Ovary (tissue), 9 donors: ENCODE data around the gene ABTB2. TPM values are rescaled to one million over a fixed set of nuclear protein-coding genes. Genes with fewer than 3 reads are reported as not detected.

Experiments used
- DNase-seq, 5 donors: peaks; one replicate each; pipeline ENCODE4 v3.0.0-alpha.2; 2019 to 2020
- H3K27ac ChIP-seq, 2 donors: fragments of 200-600 bp; one replicate each; pipeline versions ENCODE4 v1.5.1 to v1.8.0; 2019 to 2022
- H3K27me3 ChIP-seq: fragments of 200-600 bp; one replicate; pipeline ENCODE4 v1.8.0; 2022
- H3K36me3 ChIP-seq: fragments of 200-600 bp; sonication (generic); one replicate; pipeline ENCODE4 v1.5.1; 2019
- H3K4me1 ChIP-seq: one replicate; pipeline ENCODE4 v1.8.1; 2013; ENCODE audit warnings: mild to moderate bottlenecking, moderate library complexity; ENCODE audit not compliant: insufficient read depth
- H3K4me3 ChIP-seq: fragments of 200-600 bp; sonication (generic); one replicate; pipeline ENCODE4 v1.5.1; 2017
- H3K9me3 ChIP-seq, 2 donors: fragments of 200-600 bp in 1 of 2; sonication (generic) in 1 of 2; one replicate each; pipeline versions ENCODE4 v1.5.1 to v1.8.1; 2013 to 2019; ENCODE audit warnings: mild to moderate bottlenecking in 1 of 2, moderate library complexity in 1 of 2
- CTCF ChIP-seq, 3 donors: fragments of 450-650 bp in 2 of 3; fragments of 200-600 bp in 1 of 3; IDR thresholded peaks; one replicate each; pipeline versions ENCODE4 v1.5.1 to v1.8.0; 2016 to 2022; ENCODE audit warnings: antibody characterized with exemption in 3 of 3, mild to moderate bottlenecking in 1 of 3
- EP300 ChIP-seq: sonication (generic); formaldehyde crosslinking; IDR thresholded peaks from one replicate; pipeline ENCODE4 v1.6.1; 2017; ENCODE audit warnings: antibody characterized with exemption
- POLR2A ChIP-seq: fragments of 450-650 bp; IDR thresholded peaks from one replicate; pipeline ENCODE4 v1.6.1; 2017; ENCODE audit warnings: antibody characterized with exemption, mild to moderate bottlenecking, moderate library complexity
- WGBS, 3 donors: extraction: QIAGEN DNeasy Blood & Tissue Kit in 1 of 3; methylation state at CpG; one replicate each; pipeline versions ENCODE4 v1.1.5 to v1.1.7; 2013 to 2017; 5-methylcytosine and 5-hydroxymethylcytosine counted together
- intact Hi-C, 4 donors: fragments of 100-400 bp; cut with DNase I; formaldehyde crosslinking; loops; one replicate each; pipeline versions ENCODE4 v1.11.0 to v1.15.1; 2022 to 2023
- polyA plus RNA-seq, 2 donors: library from polyadenylated mRNA; stranded (reverse); fragments of 200-250 nt in 1 of 2; fragments of 350-450 nt in 1 of 2; fragmentation: Illumina TruSeq in 1 of 2; extraction: RNeasy Lipid Tissue Mini Kit (QIAGEN cat#74804) in 1 of 2; gene quantifications; one replicate each; pipeline ENCODE4 v1.2.3, GENCODE V29; 2013 to 2014
- total RNA-seq, 7 donors: library from RNA; depleted of rRNA in 2 of 7; stranded (reverse); fragments of >200 nt in 2 of 7; fragmentation: NEBNext Ultra II Directional in 3 of 7; extraction: Animal tissue kit (Norgen Biotek cat#: 25700) in 3 of 7; gene quantifications; one replicate each; pipeline versions ENCODE4 v1.1.0 to v1.2.4, GENCODE V29; 2016 to 2023
- donor health status: DM: no; HTN: no; CAD: no; lungs with moderate emphysema.
- donor health status: DM: no; HTN: no; CAD: no.
- donor health status: Bipolar disorder and iron deficiency.
- donor health status: DM: yes; HTN: yes; CAD: no.
- donor health status: DM: no; HTN: no; CAD: no.
- donor health status: DM: yes; HTN: yes; CAD: no.

Gene ABTB2
- total and polyA plus RNA-seq, 9 donors, result 1.2 to 7.2 (median 2.6) TPM

DNA sequence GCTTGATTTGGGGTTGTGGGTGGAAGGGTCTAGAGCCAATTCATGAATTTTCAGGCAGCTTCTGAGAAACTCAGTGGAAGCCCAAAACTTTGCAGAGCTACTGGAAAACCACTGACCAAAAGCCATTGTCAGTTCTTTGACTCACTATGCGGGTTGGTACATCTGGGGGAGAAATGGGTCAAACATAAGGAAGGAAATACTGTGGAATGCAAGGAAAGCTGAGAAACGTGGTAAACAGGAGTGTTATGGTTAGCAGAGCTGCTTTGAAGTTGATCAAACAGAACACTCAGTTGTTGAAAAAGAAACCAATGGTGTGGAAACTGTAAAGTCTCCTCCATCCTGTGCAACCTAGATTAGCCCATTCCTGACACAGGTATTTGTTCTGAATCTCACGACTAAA, 6.3 kb upstream of the ABTB2 start:
- H3K9me3 ChIP-seq, result no peaks in the 10 kb centered on the region
- 42 to 60% (median 53%) methylated on average over 3 of the region's 3 CpGs for WGBS, 3 donors
- H3K27ac ChIP-seq, result no peak overlapping the region
- intact Hi-C loops, result loop anchor here (5.0 to 10.0 kb wide), 5 partner anchors 131 to 529 kb away; no protein-coding TSS in a partner anchor
- H3K36me3 ChIP-seq, result no peaks in the 10 kb centered on the region
- TF ChIP-seq CTCF (IDR thresholded peaks at IDR 0.05), result no peak
- no peak for TF ChIP-seq EP300
- TF ChIP-seq POLR2A, result no peak
- H3K27me3 ChIP-seq, result no peaks in the 10 kb centered on the region
- DNase-seq, result no peak
- H3K4me3 ChIP-seq, result no peak overlapping the region
- H3K4me1 ChIP-seq, result no peaks in the 10 kb centered on the region

GRCh38 chr11:34363363-34364084, 5.7 kb upstream of the ABTB2 start:
- TF ChIP-seq EP300 (no peak), POLR2A (no peak), CTCF (IDR thresholded peaks at IDR 0.05) (no peak)
- H3K4me3 ChIP-seq, result no peak overlapping the region
- WGBS, 3 donors, result 69 to 73% (median 72%) methylated on average over 8 of the region's 8 CpGs
- H3K27ac ChIP-seq, result no peak overlapping the region
- H3K9me3 ChIP-seq, result no peaks in the 10 kb centered on the region
- H3K27me3 ChIP-seq, result no peaks in the 10 kb centered on the region
- H3K4me1 ChIP-seq, result no peaks in the 10 kb centered on the region
- DNase-seq, result no peak
- intact Hi-C loops, result loop anchor here (5.0 to 10.0 kb wide), 5 partner anchors 131 to 529 kb away; no protein-coding TSS in a partner anchor
- no peaks in the 10 kb centered on the region for H3K36me3 ChIP-seq

DNA sequence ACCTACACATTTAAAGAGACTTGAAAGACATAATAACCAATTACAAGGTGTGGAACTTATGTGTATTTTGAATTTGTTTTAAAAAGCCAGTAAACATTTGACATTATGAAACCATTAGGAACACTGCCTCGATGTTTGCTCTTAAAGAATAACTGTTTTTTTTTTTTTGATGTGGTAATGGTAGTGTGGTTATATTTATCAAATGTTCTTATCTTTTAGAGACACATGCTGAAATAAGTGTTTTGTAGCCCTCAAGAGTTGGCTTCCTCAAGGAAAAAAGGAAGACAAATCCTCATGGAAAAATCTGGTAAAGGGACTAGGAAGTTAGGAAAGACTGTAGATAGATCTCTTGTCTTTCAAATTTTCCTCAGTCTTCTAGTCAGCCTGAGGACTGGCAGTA, 2.2 kb upstream of the ABTB2 start:
- Histone ChIP-seq H3K27ac (no peak overlapping the region), H3K27me3 (no peaks in the 10 kb centered on the region), H3K9me3 (no peaks in the 10 kb centered on the region), H3K4me1 (peaks cover 13% of the 10 kb centered on the region), H3K36me3 (no peaks in the 10 kb centered on the region), H3K4me3 (no peak overlapping the region)
- intact Hi-C loops, result loop anchor here (5.0 to 10.0 kb wide), 5 partner anchors 135 to 525 kb away; no protein-coding TSS in a partner anchor
- DNase-seq, result no peak
- no peak for TF ChIP-seq EP300
- TF ChIP-seq CTCF (IDR thresholded peaks at IDR 0.05), result no peak
- no peak for TF ChIP-seq POLR2A
- 4 to 9% (median 8%) methylated on average over 1 of the region's 1 CpG for WGBS, 3 donors

DNA sequence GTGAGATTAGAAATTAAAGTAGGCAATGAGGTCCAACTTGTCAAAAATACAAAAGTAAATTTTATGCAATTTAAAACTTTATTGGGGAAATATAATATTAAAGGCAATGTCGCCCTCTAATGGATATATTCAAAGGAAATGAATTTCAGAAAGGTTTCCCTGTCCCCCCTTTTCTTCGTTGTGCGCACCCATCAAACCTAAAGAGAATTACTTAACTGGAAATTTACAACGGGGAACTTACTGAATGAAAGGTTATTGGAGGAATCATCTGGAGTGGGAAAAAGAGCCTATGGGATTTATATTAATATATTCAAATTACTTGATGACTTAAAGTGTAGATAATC, 1.7 kb upstream of the ABTB2 start:
- WGBS, 3 donors, result 1 to 3% (median 2%) methylated on average over 4 of the region's 4 CpGs
- H3K9me3 ChIP-seq, result no peaks in the 10 kb centered on the region
- H3K27me3 ChIP-seq, result no peaks in the 10 kb centered on the region
- peaks cover 13% of the 10 kb centered on the region for H3K4me1 ChIP-seq
- intact Hi-C loops, result loop anchor here (1.0 to 10.0 kb wide), 5 partner anchors 85 to 307 kb away; partner anchors contain the start of gene CAPRIN1 (in 1 of the 4)
- no peak overlapping the region for H3K27ac ChIP-seq
- no peak overlapping the region for H3K4me3 ChIP-seq
- TF ChIP-seq CTCF (IDR thresholded peaks at IDR 0.05) (peak in 1 of 3 donors; percentile 38), EP300 (no peak), POLR2A (no peak)
- DNase-seq, result no peak
- H3K36me3 ChIP-seq, result no peaks in the 10 kb centered on the region
